Stimulated activated CD4-positive, alpha-beta T cell treated with anti-CD3 and anti-CD28 coated beads, TNF-alpha, amount 100 ng/mL, for 4 hours (primary cell): ENCODE results near the gene PIP5K1A.

Source experiments
- DNase-seq, 3 experiments: peaks; one replicate each; pipeline ENCODE4 v3.0.0-alpha.2; 2020; ENCODE audit warnings: low read depth in 3 of 3

The PIP5K1A gene

GRCh38 chr1:151287767-151288500, 89.6 kb downstream of the PIP5K1A start:
- no peak for DNase-seq

- no peak for DNase-seq
Measured at GRCh38 chr1:151288502-151288901, 90.2 kb downstream of the PIP5K1A start.

- no peak for DNase-seq
Measured at GRCh38 chr1:151289080-151289935, 91.0 kb downstream of the PIP5K1A start.

GRCh38 chr1:151289991-151290708, 91.8 kb downstream of the PIP5K1A start:
- DNase-seq: no peak

- no peak for DNase-seq
Measured at GRCh38 chr1:151290709-151291303, 92.5 kb downstream of the PIP5K1A start.

- DNase-seq: no peak
Measured at GRCh38 chr1:151292207-151293030, 94.1 kb downstream of the PIP5K1A start.

GRCh38 chr1:151293093-151293492, 94.7 kb downstream of the PIP5K1A start:
- DNase-seq: no peak

- no peak for DNase-seq
Measured at GRCh38 chr1:151294742-151295462, 96.5 kb downstream of the PIP5K1A start.
